HCT116 (cell line): ENCODE data around the gene TTC16. TPM values are rescaled to one million over a fixed set of nuclear protein-coding genes. Genes with fewer than 3 reads are reported as not detected.
A peak's percentile ranks its signal among the peaks of the same experiment; 100 is the strongest.

Source experiments
- ATAC-seq: fragments of 200-7000 bp; cut with Tn5 transposase; 2 replicates; pipeline ENCODE4 v1.9.1; 2020; ENCODE audit warnings: mild to moderate bottlenecking, moderate library complexity
- BruUV-seq: library from RNA; stranded (reverse); fragments of 400-500 nt; replicated peaks from 2 replicates; lab custom pipeline; 2021; lab: Mats Ljungman, UMichigan
- CTCF ChIA-PET: fragments of 300-600 bp; sonication (Branson Sonifier 250); formaldehyde crosslinking; loops from one replicate; lab custom pipeline; 2021; ENCODE audit warnings: antibody characterized with exemption; lab: Charles Lee
- POLR2A ChIA-PET: fragments of 300-600, 350-600 bp; sonication (Branson Sonifier 250); formaldehyde crosslinking; loops from one replicate; lab custom pipeline; 2021; ENCODE audit warnings: antibody characterized with exemption; lab: Charles Lee
- RAD21 ChIA-PET, 2 experiments: fragments of 300-600 bp; sonication (Branson Sonifier 250); formaldehyde crosslinking; loops; one replicate each; lab custom pipeline; 2023; ENCODE audit warnings: low total read pairs in 2 of 2; ENCODE audit not compliant: uncharacterized antibody in 2 of 2, unreplicated experiment in 2 of 2, low non-redundant PET in 1 of 2; lab: Charles Lee
- DNase-seq: peaks from one replicate; pipeline ENCODE4 v3.0.0-alpha.2; 2010; ENCODE audit warnings: low read depth, low spot score
- H2AFZ ChIP-seq: fragments of 200-600 bp; shearing (Covaris generic), sonication (generic); 2 replicates; pipeline ENCODE4 v1.6.1; 2017; ENCODE audit warnings: low read depth, mixed run types, mixed read lengths, antibody characterized with exemption, low read length; ENCODE audit not compliant: poor library complexity, severe bottlenecking
- H3K27ac ChIP-seq: 2 replicates; pipeline ENCODE4 v1.5.1; 2012; ENCODE audit warnings: low read depth, low read length
- H3K27me3 ChIP-seq: fragments of 200-600 bp; sonication (generic); 2 replicates; pipeline ENCODE4 v1.6.1; 2016; ENCODE audit warnings: mixed run types, low read length, mixed read lengths; ENCODE audit not compliant: insufficient read depth
- H3K36me3 ChIP-seq, 2 experiments: fragments of 200-500 bp in 1 of 2; fragments of 200-600 bp in 1 of 2; sonication (Bioruptor generic) in 1 of 2; sonication (generic) in 1 of 2; 2 replicates each; pipeline versions ENCODE4 v1.5.1 to v1.6.1; 2014 to 2016; ENCODE audit warnings: low read length in 2 of 2, inconsistent platforms in 1 of 2, mixed read lengths in 1 of 2, mixed run types in 1 of 2; ENCODE audit not compliant: insufficient read depth in 2 of 2, control insufficient read depth in 1 of 2
- H3K4me1 ChIP-seq, 2 experiments: fragments of 200-600 bp in 1 of 2; sonication (generic) in 1 of 2; 2 replicates each; pipeline versions ENCODE4 v1.5.1 to v1.6.1; 2012 to 2017; ENCODE audit warnings: low read length in 2 of 2, inconsistent platforms in 1 of 2, mild to moderate bottlenecking in 1 of 2, mixed read lengths in 1 of 2, mixed run types in 1 of 2, moderate library complexity in 1 of 2; ENCODE audit not compliant: insufficient read depth in 2 of 2, control insufficient read depth in 1 of 2
- H3K4me2 ChIP-seq: fragments of 200-600 bp; sonication (generic); 2 replicates; pipeline ENCODE4 v1.6.1; 2017; ENCODE audit warnings: mixed run types, low read length, mixed read lengths
- H3K4me3 ChIP-seq, 2 experiments: fragments of 200-600 bp in 1 of 2; sonication (generic) in 1 of 2; replicated peaks in 1 of 2; 2 replicates each; pipeline ENCODE4 v1.5.1; 2011 to 2016; ENCODE audit warnings: low read length in 2 of 2, control low read depth in 1 of 2, low read depth in 1 of 2, mild to moderate bottlenecking in 1 of 2, mixed read lengths in 1 of 2, mixed run types in 1 of 2
- H3K79me2 ChIP-seq: fragments of 200-600 bp; sonication (generic); 2 replicates; pipeline ENCODE4 v1.6.1; 2017; ENCODE audit warnings: mild to moderate bottlenecking, mixed run types, low read length, moderate library complexity, mixed read lengths; ENCODE audit not compliant: insufficient read depth
- H3K9ac ChIP-seq: fragments of 200-600 bp; sonication (generic); 2 replicates; pipeline ENCODE4 v1.6.1; 2016; ENCODE audit warnings: low read length, mixed read lengths
- H3K9me2 ChIP-seq: fragments of 200-600 bp; sonication (generic), shearing (Covaris generic); 2 replicates; pipeline ENCODE4 v1.6.1; 2017; ENCODE audit warnings: mixed run types, mild to moderate bottlenecking, moderate library complexity; ENCODE audit not compliant: insufficient read depth
- H3K9me3 ChIP-seq, 2 experiments: fragments of 200-500 bp in 1 of 2; fragments of 200-600 bp in 1 of 2; sonication (Bioruptor generic) in 1 of 2; sonication (generic) in 1 of 2; 2 replicates each; pipeline ENCODE4 v1.6.1; 2014 to 2017; ENCODE audit warnings: low read length in 2 of 2, mixed read lengths in 2 of 2, inconsistent platforms in 1 of 2, low read depth in 1 of 2, mild to moderate bottlenecking in 1 of 2, mixed run types in 1 of 2, moderate library complexity in 1 of 2; ENCODE audit not compliant: control insufficient read depth in 1 of 2, insufficient read depth in 1 of 2
- H4K20me1 ChIP-seq: fragments of 200-600 bp; sonication (generic), shearing (Covaris generic); 2 replicates; pipeline ENCODE4 v1.6.1; 2017; ENCODE audit warnings: mixed run types, mild to moderate bottlenecking, moderate library complexity; ENCODE audit not compliant: insufficient read depth
- CBX3 ChIP-seq: IDR thresholded peaks from 2 replicates; pipeline ENCODE4 v1.6.1; 2012; ENCODE audit warnings: low read depth
- CTCF ChIP-seq, 3 experiments: fragments of 200-600 bp in 1 of 3; sonication (generic) in 1 of 3; IDR thresholded peaks in 2 of 3; conservative IDR thresholded peaks in 1 of 3; 2 replicates each; pipeline ENCODE4 v1.5.1; 2012 to 2017; ENCODE audit warnings: low read depth in 2 of 3, low read length in 2 of 3, antibody characterized with exemption in 1 of 3, borderline replicate concordance in 1 of 3, control low read depth in 1 of 3, mild to moderate bottlenecking in 1 of 3, mixed read lengths in 1 of 3, mixed run types in 1 of 3, moderate library complexity in 1 of 3; ENCODE audit not compliant: insufficient read depth in 1 of 3
- ELF1 ChIP-seq: IDR thresholded peaks from 2 replicates; pipeline ENCODE4 v1.6.1; 2012; ENCODE audit warnings: low read depth, borderline replicate concordance
- EZH2 ChIP-seq: fragments of 200-600 bp; sonication (generic); IDR thresholded peaks from 2 replicates; pipeline ENCODE4 v1.6.1; 2017; ENCODE audit warnings: antibody characterized with exemption, mixed run types
- JUND ChIP-seq: IDR thresholded peaks from 2 replicates; pipeline ENCODE4 v1.6.1; 2012
- POLR2A ChIP-seq: IDR thresholded peaks from 2 replicates; pipeline ENCODE4 v1.7.0; 2011; ENCODE audit warnings: borderline replicate concordance; ENCODE audit not compliant: insufficient read depth, insufficient read length; ENCODE audit errors: extremely low read depth
- SIN3A ChIP-seq: IDR thresholded peaks from 2 replicates; pipeline ENCODE4 v1.6.1; 2012; ENCODE audit warnings: low read depth
- SRF ChIP-seq: IDR thresholded peaks from 2 replicates; pipeline ENCODE4 v1.6.1; 2012; ENCODE audit warnings: low read depth
- YY1 ChIP-seq: IDR thresholded peaks from 2 replicates; pipeline ENCODE4 v1.6.1; 2011; ENCODE audit warnings: low read length, low read depth, moderate library complexity, mild to moderate bottlenecking; ENCODE audit not compliant: insufficient replicate concordance; ENCODE audit errors: extremely low read depth
- ZNF274 ChIP-seq: fragments of 200-500 bp; sonication (Bioruptor generic); IDR thresholded peaks from 2 replicates; pipeline ENCODE4 v1.6.1; 2014; ENCODE audit warnings: mild to moderate bottlenecking, low read depth, low read length, inconsistent platforms
- intact Hi-C: fragments of 100-400 bp; cut with micrococcal nuclease; formaldehyde crosslinking; loops from 2 replicates; pipeline ENCODE4 v1.10.0; 2022
- total RNA-seq: library from RNA; stranded (reverse); gene quantifications from one replicate; pipeline ENCODE4 v1.2.1, GENCODE V29; 2021; ENCODE audit not compliant: unreplicated experiment

The TTC16 gene
- total RNA-seq, 1 experiment from 2014 or later: not detected

DNA sequence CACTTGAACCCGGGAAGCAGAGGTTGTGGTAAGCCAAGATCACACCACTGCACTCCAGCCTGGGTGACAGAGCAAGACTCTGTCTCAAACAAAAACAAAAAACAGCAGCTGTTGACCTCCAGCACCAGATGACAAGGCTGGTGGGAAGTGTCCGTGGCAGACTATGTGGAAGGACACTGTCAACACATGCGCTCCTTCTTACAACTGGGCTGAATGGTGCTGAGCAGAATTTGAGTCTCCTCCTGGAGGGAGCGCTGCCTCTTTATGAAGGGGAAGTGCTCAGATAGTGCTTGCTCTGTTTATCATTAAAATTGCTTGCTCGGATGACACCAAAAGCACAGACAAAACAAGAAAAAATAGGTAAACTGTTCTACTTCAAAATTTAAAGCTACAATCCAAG is 18.3 kb upstream of the TTC16 start (continued):
- TF ChIP-seq JUND: no peak
- no peak for TF ChIP-seq CTCF (IDR thresholded peaks at IDR 0.05 in 2 of 3, conservative IDR thresholded peaks at IDR 0.05 in 1 of 3; ENCODE audit: borderline replicate concordance in 1 of 3, insufficient read depth in 1 of 3, low read depth in 2 of 3, low read length in 2 of 3)
- TF ChIP-seq SIN3A: no peak
- TF ChIP-seq ELF1: no peak
- TF ChIP-seq EZH2: no peak
- no peak for TF ChIP-seq YY1
- TF ChIP-seq ZNF274: no peak
- TF ChIP-seq SRF: no peak
- TF ChIP-seq POLR2A: no peak
- TF ChIP-seq CBX3: no peak

- Histone ChIP-seq H2AFZ (no peak overlapping the region), H3K9me2 (no peaks in the 10 kb centered on the region), H3K36me3 (no peaks in the 10 kb centered on the region), H3K4me1 (peaks cover 20 to 38% of the 10 kb centered on the region in 2 experiments), H3K9me3 (no peaks in the 10 kb centered on the region), H3K27ac (no peak overlapping the region), H3K4me2 (peak overlapping the region; percentile 92), H3K79me2 (no peaks in the 10 kb centered on the region), H4K20me1 (no peaks in the 10 kb centered on the region), H3K4me3 (peak overlapping the region; percentile 28 to 59), H3K9ac (peak overlapping the region; percentile 69; the same call in 1 of the 2 replicates), H3K27me3 (no peaks in the 10 kb centered on the region)
- no peak for TF ChIP-seq POLR2A
- DNase-seq (no peak), ATAC-seq (no peak)
- POLR2A ChIA-PET: no interaction called here
- intact Hi-C loops: no loop called here
- RAD21 ChIA-PET: no interaction called here
- BruUV-seq: no TSS peak
- CTCF ChIA-PET: no interaction called here
Observed at GRCh38 chr9:127698386-127698785, 17.5 kb upstream of the TTC16 start.
